H9 (cell line): ENCODE measurements around the gene LRRC3C. TPM values are rescaled to one million over a fixed set of nuclear protein-coding genes. Genes with fewer than 3 reads are reported as not detected.

Experiments used
- DNase-seq: peaks from one replicate; pipeline ENCODE4 v3.0.0-alpha.2; 2017
- H2AFZ ChIP-seq: one replicate; pipeline ENCODE4 v1.6.1; 2013; ENCODE audit warnings: mild to moderate bottlenecking, low read length, control low read depth, moderate library complexity
- H2AK5ac ChIP-seq: 2 replicates; pipeline ENCODE4 v1.6.1; 2013; ENCODE audit warnings: low read length, control low read depth, mixed read lengths; ENCODE audit not compliant: insufficient read length
- H2BK120ac ChIP-seq: one replicate; pipeline ENCODE4 v1.6.1; 2013; ENCODE audit warnings: low read depth, mild to moderate bottlenecking, low read length, control low read depth, inconsistent platforms; ENCODE audit not compliant: poor library complexity, severe bottlenecking
- H2BK12ac ChIP-seq: 2 replicates; pipeline ENCODE4 v1.6.1; 2013; ENCODE audit warnings: low read length, control low read depth, mixed read lengths, low read depth; ENCODE audit not compliant: insufficient read length
- H2BK15ac ChIP-seq: 2 replicates; pipeline ENCODE4 v1.6.1; 2013; ENCODE audit warnings: low read depth, low read length, control low read depth
- H2BK20ac ChIP-seq: one replicate; pipeline ENCODE4 v1.6.1; 2013; ENCODE audit warnings: low read depth, mild to moderate bottlenecking, low read length, control low read depth, inconsistent platforms; ENCODE audit not compliant: poor library complexity, severe bottlenecking
- H2BK5ac ChIP-seq: 2 replicates; pipeline ENCODE4 v1.6.1; 2013; ENCODE audit warnings: low read length, control low read depth, mixed read lengths; ENCODE audit not compliant: insufficient read length
- H3K14ac ChIP-seq: 2 replicates; pipeline ENCODE4 v1.6.1; 2013; ENCODE audit warnings: low read length, control low read depth; ENCODE audit not compliant: insufficient read depth
- H3K18ac ChIP-seq: 2 replicates; pipeline ENCODE4 v1.6.1; 2013; ENCODE audit warnings: low read depth, mild to moderate bottlenecking, mixed read lengths, low read length, control low read depth; ENCODE audit not compliant: insufficient read length
- H3K23ac ChIP-seq: 2 replicates; pipeline ENCODE4 v1.6.1; 2013; ENCODE audit warnings: low read length, control low read depth, mixed read lengths, low read depth; ENCODE audit not compliant: insufficient read length
- H3K23me2 ChIP-seq: 2 replicates; pipeline ENCODE4 v1.6.1; 2013; ENCODE audit warnings: low read depth, mild to moderate bottlenecking, mixed read lengths, low read length, control low read depth; ENCODE audit not compliant: insufficient read length, poor library complexity, severe bottlenecking
- H3K27ac ChIP-seq: 2 replicates; pipeline ENCODE4 v1.5.1; 2013; ENCODE audit warnings: low read length, control low read depth, mixed read lengths, low read depth; ENCODE audit not compliant: insufficient read length
- H3K27me3 ChIP-seq: 2 replicates; pipeline ENCODE4 v1.6.1; 2013; ENCODE audit warnings: low read length, control low read depth, inconsistent platforms; ENCODE audit not compliant: insufficient read depth
- H3K4ac ChIP-seq: 2 replicates; pipeline ENCODE4 v1.6.1; 2013; ENCODE audit warnings: low read depth, mild to moderate bottlenecking, control low read depth, inconsistent platforms, low read length, moderate library complexity
- H3K4me1 ChIP-seq: 2 replicates; pipeline ENCODE4 v1.6.1; 2013; ENCODE audit warnings: low read length, control low read depth, inconsistent platforms; ENCODE audit not compliant: insufficient read depth
- H3K4me2 ChIP-seq: 2 replicates; pipeline ENCODE4 v1.6.1; 2013; ENCODE audit warnings: low read length, control low read depth, mixed read lengths; ENCODE audit not compliant: insufficient read length, insufficient read depth
- H3K56ac ChIP-seq: 2 replicates; pipeline ENCODE4 v1.6.1; 2013; ENCODE audit warnings: low read depth, mild to moderate bottlenecking, mixed read lengths, low read length, control low read depth; ENCODE audit not compliant: insufficient read length
- H3K79me1 ChIP-seq: 2 replicates; pipeline ENCODE4 v1.6.1; 2013; ENCODE audit warnings: low read depth, mild to moderate bottlenecking, moderate library complexity, low read length, control low read depth, inconsistent platforms; ENCODE audit not compliant: insufficient read depth, poor library complexity, severe bottlenecking
- H3K79me2 ChIP-seq: 2 replicates; pipeline ENCODE4 v1.6.1; 2013; ENCODE audit warnings: low read length, control low read depth, inconsistent platforms; ENCODE audit not compliant: insufficient read depth
- H3K9ac ChIP-seq: 2 replicates; pipeline ENCODE4 v1.6.1; 2013; ENCODE audit warnings: low read length, control low read depth, mixed read lengths; ENCODE audit not compliant: insufficient read length; ENCODE audit errors: extremely low read depth
- H3K9me3 ChIP-seq: one replicate; pipeline ENCODE4 v1.6.1; 2013; ENCODE audit warnings: low read depth, low read length, inconsistent platforms; ENCODE audit not compliant: control insufficient read depth
- H3T11ph ChIP-seq: one replicate; pipeline ENCODE4 v1.6.1; 2013; ENCODE audit warnings: mild to moderate bottlenecking, low read length, control low read depth, inconsistent platforms
- H4K20me1 ChIP-seq: one replicate; pipeline ENCODE4 v1.6.1; 2013; ENCODE audit not compliant: control insufficient read depth, insufficient read length, insufficient read depth
- H4K5ac ChIP-seq: 2 replicates; pipeline ENCODE4 v1.6.1; 2013; ENCODE audit warnings: low read depth, mild to moderate bottlenecking, mixed read lengths, low read length, control low read depth; ENCODE audit not compliant: insufficient read length
- H4K8ac ChIP-seq: replicated peaks from 2 replicates; pipeline ENCODE4 v1.6.1; 2013; ENCODE audit warnings: low read length, control low read depth, mixed read lengths, low read depth; ENCODE audit not compliant: insufficient read length
- H4K91ac ChIP-seq: 2 replicates; pipeline ENCODE4 v1.6.1; 2013; ENCODE audit warnings: low read depth, mild to moderate bottlenecking, moderate library complexity, mixed read lengths, low read length, control low read depth; ENCODE audit not compliant: insufficient read length
- H3K27ac Mint-ChIP-seq, 3 experiments: 2 replicates in 2 of 3; 3 replicates in 1 of 3; pipeline ENCODE4 v1.8.0; 2020 to 2021; ENCODE audit warnings: mixed read lengths in 3 of 3, mild to moderate bottlenecking in 1 of 3, moderate library complexity in 1 of 3
- H3K27me3 Mint-ChIP-seq: 2 replicates; pipeline ENCODE4 v1.8.0; 2021; ENCODE audit warnings: low read depth, mild to moderate bottlenecking, moderate library complexity, mixed read lengths
- H3K36me3 Mint-ChIP-seq, 3 experiments: 2 replicates in 2 of 3; 3 replicates in 1 of 3; pipeline ENCODE4 v1.8.0; 2020 to 2021; ENCODE audit warnings: low read depth in 3 of 3, mixed read lengths in 3 of 3; ENCODE audit not compliant: insufficient read depth in 1 of 3
- H3K4me1 Mint-ChIP-seq, 2 experiments: 2 replicates each; pipeline ENCODE4 v1.8.0; 2020; ENCODE audit warnings: mixed read lengths in 2 of 2
- H3K4me3 Mint-ChIP-seq, 2 experiments: 2 replicates in 1 of 2; 3 replicates in 1 of 2; pipeline ENCODE4 v1.8.0; 2020 to 2021; ENCODE audit warnings: mild to moderate bottlenecking in 2 of 2, mixed read lengths in 2 of 2, moderate library complexity in 1 of 2
- H3K9me3 Mint-ChIP-seq, 2 experiments: 2 replicates in 1 of 2; 3 replicates in 1 of 2; pipeline ENCODE4 v1.8.0; 2020; ENCODE audit warnings: mild to moderate bottlenecking in 2 of 2, mixed read lengths in 2 of 2, moderate library complexity in 1 of 2
- WGBS: extraction: QIAGEN DNeasy Blood & Tissue Kit; methylation state at CpG from one replicate; pipeline ENCODE4 v1.1.7; 2013; ENCODE audit warnings: missing lambda C conversion rate, low lambda C conversion rate, mixed read lengths; ENCODE audit not compliant: insufficient read length; ENCODE audit errors: extremely low coverage; 5-methylcytosine and 5-hydroxymethylcytosine counted together
- total RNA-seq: library from RNA; stranded (reverse); gene quantifications from 2 replicates; pipeline ENCODE4 v1.2.1, GENCODE V29; 2021
- TF ChIP-seq, protein P1 (sequence below): fragments of 200-600 bp; sonication (generic); conservative IDR thresholded peaks from 3 replicates; pipeline ENCODE4 v1.8.0; 2021; ENCODE audit warnings: antibody characterized with exemption, mild to moderate bottlenecking

Gene LRRC3C
- total RNA-seq, 1 experiment from 2014 or later: not detected

DNA sequence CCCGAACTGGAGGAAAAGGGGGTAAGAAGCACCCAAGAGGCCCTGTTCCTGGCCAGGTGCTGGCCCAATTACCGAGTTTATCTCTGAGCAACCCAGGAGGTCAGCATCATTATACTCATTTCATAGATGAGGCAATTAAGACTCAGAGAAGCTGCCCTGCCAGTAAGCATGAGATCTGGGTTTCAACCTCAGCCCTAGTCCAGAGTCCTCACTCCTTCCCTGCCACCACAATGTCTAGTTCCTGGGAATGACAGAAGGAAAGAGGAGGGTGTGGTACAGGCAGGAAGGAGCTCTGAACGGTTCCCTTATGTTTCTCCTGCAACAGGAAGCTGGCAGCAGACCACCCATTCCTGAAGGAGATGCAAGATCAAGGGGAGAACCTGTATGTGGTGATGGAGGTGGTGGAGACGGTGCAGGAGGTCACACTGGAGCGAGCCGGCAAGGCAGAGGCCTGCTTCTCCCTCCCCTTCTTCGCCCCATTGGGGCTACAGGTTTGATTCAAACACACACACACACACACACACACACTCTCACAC, 42.7 kb downstream of the LRRC3C start:
- Histone ChIP-seq H4K91ac (no peak overlapping the region), H3K27me3 (no peaks in the 10 kb centered on the region; the same call in 1 of the 2 replicates), H3K56ac (no peak overlapping the region), H3K79me1 (no peaks in the 10 kb centered on the region), H4K5ac (no peak overlapping the region), H3K23ac (no peak overlapping the region), H3K14ac (no peak overlapping the region), H3T11ph (no peak overlapping the region), H3K79me2 (no peaks in the 10 kb centered on the region), H3K9me3 (no peaks in the 10 kb centered on the region), H3K4ac (no peak overlapping the region), H3K23me2 (no peaks in the 10 kb centered on the region), H2BK20ac (no peak overlapping the region), H4K8ac (no peak overlapping the region), H2AFZ (no peak overlapping the region), H3K4me2 (no peak overlapping the region), H2BK5ac (no peak overlapping the region), H2BK12ac (no peak overlapping the region), H2BK15ac (no peak overlapping the region), H3K27ac (no peak overlapping the region), H3K4me1 (no peaks in the 10 kb centered on the region), H3K18ac (no peak overlapping the region), H4K20me1 (no peaks in the 10 kb centered on the region), H3K9ac (no peak overlapping the region), H2BK120ac (no peak overlapping the region), H2AK5ac (no peak overlapping the region)
- Mint-ChIP-seq H3K4me3 (no peak overlapping the region), H3K36me3 (no peaks in the 10 kb centered on the region), H3K27me3 (peaks cover 47% of the 10 kb centered on the region), H3K27ac (no peak overlapping the region), H3K9me3 (no peaks in the 10 kb centered on the region; a peak in 1 of 5 replicates), H3K4me1 (0 out of 4 replicates have a peak, but pooled peaks cover 0 to 3% of the 10 kb centered on the region in 2 experiments)
- TF ChIP-seq, protein P1, sequence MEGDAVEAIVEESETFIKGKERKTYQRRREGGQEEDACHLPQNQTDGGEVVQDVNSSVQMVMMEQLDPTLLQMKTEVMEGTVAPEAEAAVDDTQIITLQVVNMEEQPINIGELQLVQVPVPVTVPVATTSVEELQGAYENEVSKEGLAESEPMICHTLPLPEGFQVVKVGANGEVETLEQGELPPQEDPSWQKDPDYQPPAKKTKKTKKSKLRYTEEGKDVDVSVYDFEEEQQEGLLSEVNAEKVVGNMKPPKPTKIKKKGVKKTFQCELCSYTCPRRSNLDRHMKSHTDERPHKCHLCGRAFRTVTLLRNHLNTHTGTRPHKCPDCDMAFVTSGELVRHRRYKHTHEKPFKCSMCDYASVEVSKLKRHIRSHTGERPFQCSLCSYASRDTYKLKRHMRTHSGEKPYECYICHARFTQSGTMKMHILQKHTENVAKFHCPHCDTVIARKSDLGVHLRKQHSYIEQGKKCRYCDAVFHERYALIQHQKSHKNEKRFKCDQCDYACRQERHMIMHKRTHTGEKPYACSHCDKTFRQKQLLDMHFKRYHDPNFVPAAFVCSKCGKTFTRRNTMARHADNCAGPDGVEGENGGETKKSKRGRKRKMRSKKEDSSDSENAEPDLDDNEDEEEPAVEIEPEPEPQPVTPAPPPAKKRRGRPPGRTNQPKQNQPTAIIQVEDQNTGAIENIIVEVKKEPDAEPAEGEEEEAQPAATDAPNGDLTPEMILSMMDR: no peak
- DNase-seq: no peak
- WGBS: no CpG with 5 or more reads among the region's 7 CpGs
